HCT116 (cell line): ENCODE measurements around the gene ARMC2. TPM values are rescaled to one million over a fixed set of nuclear protein-coding genes. Genes with fewer than 3 reads are reported as not detected.

Experiments used
- ATAC-seq: fragments of 200-7000 bp; cut with Tn5 transposase; 2 replicates; pipeline ENCODE4 v1.9.1; 2020; ENCODE audit warnings: mild to moderate bottlenecking, moderate library complexity
- BruUV-seq: library from RNA; stranded (reverse); fragments of 400-500 nt; replicated peaks from 2 replicates; lab custom pipeline; 2021; lab: Mats Ljungman, UMichigan
- CTCF ChIA-PET: fragments of 300-600 bp; sonication (Branson Sonifier 250); formaldehyde crosslinking; loops from one replicate; lab custom pipeline; 2021; ENCODE audit warnings: antibody characterized with exemption; lab: Charles Lee
- POLR2A ChIA-PET: fragments of 300-600, 350-600 bp; sonication (Branson Sonifier 250); formaldehyde crosslinking; loops from one replicate; lab custom pipeline; 2021; ENCODE audit warnings: antibody characterized with exemption; lab: Charles Lee
- RAD21 ChIA-PET, 2 experiments: fragments of 300-600 bp; sonication (Branson Sonifier 250); formaldehyde crosslinking; loops; one replicate each; lab custom pipeline; 2023; ENCODE audit warnings: low total read pairs in 2 of 2; ENCODE audit not compliant: uncharacterized antibody in 2 of 2, unreplicated experiment in 2 of 2, low non-redundant PET in 1 of 2; lab: Charles Lee
- DNase-seq: peaks from one replicate; pipeline ENCODE4 v3.0.0-alpha.2; 2010; ENCODE audit warnings: low read depth, low spot score
- H2AFZ ChIP-seq: fragments of 200-600 bp; shearing (Covaris generic), sonication (generic); 2 replicates; pipeline ENCODE4 v1.6.1; 2017; ENCODE audit warnings: low read depth, mixed run types, mixed read lengths, antibody characterized with exemption, low read length; ENCODE audit not compliant: poor library complexity, severe bottlenecking
- H3K27ac ChIP-seq: 2 replicates; pipeline ENCODE4 v1.5.1; 2012; ENCODE audit warnings: low read depth, low read length
- H3K27me3 ChIP-seq: fragments of 200-600 bp; sonication (generic); 2 replicates; pipeline ENCODE4 v1.6.1; 2016; ENCODE audit warnings: mixed run types, low read length, mixed read lengths; ENCODE audit not compliant: insufficient read depth
- H3K36me3 ChIP-seq, 2 experiments: fragments of 200-500 bp in 1 of 2; fragments of 200-600 bp in 1 of 2; sonication (Bioruptor generic) in 1 of 2; sonication (generic) in 1 of 2; 2 replicates each; pipeline versions ENCODE4 v1.5.1 to v1.6.1; 2014 to 2016; ENCODE audit warnings: low read length in 2 of 2, inconsistent platforms in 1 of 2, mixed read lengths in 1 of 2, mixed run types in 1 of 2; ENCODE audit not compliant: insufficient read depth in 2 of 2, control insufficient read depth in 1 of 2
- H3K4me1 ChIP-seq, 2 experiments: fragments of 200-600 bp in 1 of 2; sonication (generic) in 1 of 2; 2 replicates each; pipeline versions ENCODE4 v1.5.1 to v1.6.1; 2012 to 2017; ENCODE audit warnings: low read length in 2 of 2, inconsistent platforms in 1 of 2, mild to moderate bottlenecking in 1 of 2, mixed read lengths in 1 of 2, mixed run types in 1 of 2, moderate library complexity in 1 of 2; ENCODE audit not compliant: insufficient read depth in 2 of 2, control insufficient read depth in 1 of 2
- H3K4me2 ChIP-seq: fragments of 200-600 bp; sonication (generic); 2 replicates; pipeline ENCODE4 v1.6.1; 2017; ENCODE audit warnings: mixed run types, low read length, mixed read lengths
- H3K4me3 ChIP-seq, 2 experiments: fragments of 200-600 bp in 1 of 2; sonication (generic) in 1 of 2; replicated peaks in 1 of 2; 2 replicates each; pipeline ENCODE4 v1.5.1; 2011 to 2016; ENCODE audit warnings: low read length in 2 of 2, control low read depth in 1 of 2, low read depth in 1 of 2, mild to moderate bottlenecking in 1 of 2, mixed read lengths in 1 of 2, mixed run types in 1 of 2
- H3K79me2 ChIP-seq: fragments of 200-600 bp; sonication (generic); 2 replicates; pipeline ENCODE4 v1.6.1; 2017; ENCODE audit warnings: mild to moderate bottlenecking, mixed run types, low read length, moderate library complexity, mixed read lengths; ENCODE audit not compliant: insufficient read depth
- H3K9ac ChIP-seq: fragments of 200-600 bp; sonication (generic); 2 replicates; pipeline ENCODE4 v1.6.1; 2016; ENCODE audit warnings: low read length, mixed read lengths
- H3K9me2 ChIP-seq: fragments of 200-600 bp; sonication (generic), shearing (Covaris generic); 2 replicates; pipeline ENCODE4 v1.6.1; 2017; ENCODE audit warnings: mixed run types, mild to moderate bottlenecking, moderate library complexity; ENCODE audit not compliant: insufficient read depth
- H3K9me3 ChIP-seq, 2 experiments: fragments of 200-500 bp in 1 of 2; fragments of 200-600 bp in 1 of 2; sonication (Bioruptor generic) in 1 of 2; sonication (generic) in 1 of 2; 2 replicates each; pipeline ENCODE4 v1.6.1; 2014 to 2017; ENCODE audit warnings: low read length in 2 of 2, mixed read lengths in 2 of 2, inconsistent platforms in 1 of 2, low read depth in 1 of 2, mild to moderate bottlenecking in 1 of 2, mixed run types in 1 of 2, moderate library complexity in 1 of 2; ENCODE audit not compliant: control insufficient read depth in 1 of 2, insufficient read depth in 1 of 2
- H4K20me1 ChIP-seq: fragments of 200-600 bp; sonication (generic), shearing (Covaris generic); 2 replicates; pipeline ENCODE4 v1.6.1; 2017; ENCODE audit warnings: mixed run types, mild to moderate bottlenecking, moderate library complexity; ENCODE audit not compliant: insufficient read depth
- ELF1 ChIP-seq: IDR thresholded peaks from 2 replicates; pipeline ENCODE4 v1.6.1; 2012; ENCODE audit warnings: low read depth, borderline replicate concordance
- EZH2 ChIP-seq: fragments of 200-600 bp; sonication (generic); IDR thresholded peaks from 2 replicates; pipeline ENCODE4 v1.6.1; 2017; ENCODE audit warnings: antibody characterized with exemption, mixed run types
- EZH2phosphoT487 ChIP-seq: fragments of 200-600 bp; IDR thresholded peaks from 2 replicates; pipeline ENCODE4 v1.6.1; 2018; ENCODE audit warnings: antibody characterized with exemption, borderline replicate concordance
- JUND ChIP-seq: IDR thresholded peaks from 2 replicates; pipeline ENCODE4 v1.6.1; 2012
- POLR2A ChIP-seq: IDR thresholded peaks from 2 replicates; pipeline ENCODE4 v1.7.0; 2011; ENCODE audit warnings: borderline replicate concordance; ENCODE audit not compliant: insufficient read depth, insufficient read length; ENCODE audit errors: extremely low read depth
- POLR2AphosphoS5 ChIP-seq: IDR thresholded peaks from 2 replicates; pipeline ENCODE4 v1.6.1; 2011; ENCODE audit warnings: mild to moderate bottlenecking, low read depth, low read length, moderate library complexity
- RAD21 ChIP-seq: IDR thresholded peaks from 2 replicates; pipeline ENCODE4 v1.6.1; 2012; ENCODE audit warnings: low read depth, mild to moderate bottlenecking
- SP1 ChIP-seq: IDR thresholded peaks from 2 replicates; pipeline ENCODE4 v1.6.1; 2012; ENCODE audit warnings: low read depth
- TCF7L2 ChIP-seq: IDR thresholded peaks from 2 replicates; pipeline ENCODE4 v1.7.0; 2011; ENCODE audit warnings: borderline replicate concordance, inconsistent platforms; ENCODE audit not compliant: insufficient read depth, insufficient read length; ENCODE audit errors: extremely low read depth
- YY1 ChIP-seq: IDR thresholded peaks from 2 replicates; pipeline ENCODE4 v1.6.1; 2011; ENCODE audit warnings: low read length, low read depth, moderate library complexity, mild to moderate bottlenecking; ENCODE audit not compliant: insufficient replicate concordance; ENCODE audit errors: extremely low read depth
- ZFX ChIP-seq: fragments of 450-650 bp; IDR thresholded peaks from 2 replicates; pipeline ENCODE4 v1.6.1; 2017
- ZNF274 ChIP-seq: fragments of 200-500 bp; sonication (Bioruptor generic); IDR thresholded peaks from 2 replicates; pipeline ENCODE4 v1.6.1; 2014; ENCODE audit warnings: mild to moderate bottlenecking, low read depth, low read length, inconsistent platforms
- intact Hi-C: fragments of 100-400 bp; cut with micrococcal nuclease; formaldehyde crosslinking; loops from 2 replicates; pipeline ENCODE4 v1.10.0; 2022
- total RNA-seq: library from RNA; stranded (reverse); gene quantifications from one replicate; pipeline ENCODE4 v1.2.1, GENCODE V29; 2021; ENCODE audit not compliant: unreplicated experiment
- TF ChIP-seq, protein P1 (sequence below), 3 experiments: fragments of 200-600 bp in 1 of 3; sonication (generic) in 1 of 3; IDR thresholded peaks in 2 of 3; conservative IDR thresholded peaks in 1 of 3; 2 replicates each; pipeline ENCODE4 v1.5.1; 2012 to 2017; ENCODE audit warnings: low read depth in 2 of 3, low read length in 2 of 3, antibody characterized with exemption in 1 of 3, borderline replicate concordance in 1 of 3, control low read depth in 1 of 3, mild to moderate bottlenecking in 1 of 3, mixed read lengths in 1 of 3, mixed run types in 1 of 3, moderate library complexity in 1 of 3; ENCODE audit not compliant: insufficient read depth in 1 of 3
- TF ChIP-seq, protein P2 (sequence below): IDR thresholded peaks from 2 replicates; pipeline ENCODE4 v1.6.1; 2011; ENCODE audit warnings: mild to moderate bottlenecking, low read length, moderate library complexity; ENCODE audit not compliant: insufficient replicate concordance; ENCODE audit errors: extremely low read depth
- TF ChIP-seq, protein P3 (sequence below): IDR thresholded peaks from 2 replicates; pipeline ENCODE4 v1.6.1; 2012

Gene ARMC2
- total RNA-seq, 1 experiment from 2014 or later = 3.6 TPM

DNA sequence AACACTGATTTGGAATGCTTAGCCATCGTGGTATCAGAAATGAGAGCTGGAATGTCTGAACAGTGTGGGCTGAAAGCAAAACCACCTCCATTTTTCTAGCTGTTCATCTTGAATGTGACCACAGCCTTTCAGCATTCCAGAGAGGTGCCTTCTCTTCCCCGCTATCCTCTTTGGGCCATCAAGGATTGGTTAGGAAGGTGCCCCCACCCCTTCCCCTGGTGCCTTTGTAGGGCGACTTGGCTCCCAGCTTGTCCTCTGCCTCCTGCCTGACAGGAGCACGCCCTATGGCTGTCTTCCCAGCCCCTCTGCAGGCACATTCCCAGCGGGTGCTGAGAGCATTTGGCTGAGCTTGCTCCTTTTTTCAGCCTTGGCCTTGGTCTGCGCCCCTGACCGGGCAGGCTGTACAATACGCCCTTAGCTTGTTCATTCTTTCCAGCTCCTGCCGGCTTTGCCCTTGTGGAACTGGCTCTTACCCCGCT lies 97.5 kb downstream of the ARMC2 start:
- no peak overlapping the region for H3K27ac ChIP-seq
- H3K4me3 ChIP-seq = no peak overlapping the region
- H3K9ac ChIP-seq = no peak overlapping the region
- intact Hi-C loops = no loop called here
- ATAC-seq (no peak), DNase-seq (no peak)
- RAD21 ChIA-PET = no interaction called here
- CTCF ChIA-PET = no interaction called here
- no peaks in the 10 kb centered on the region for H3K9me2 ChIP-seq
- H3K4me1 ChIP-seq = no peaks in the 10 kb centered on the region
- H3K27me3 ChIP-seq = no peaks in the 10 kb centered on the region
- H2AFZ ChIP-seq = no peak overlapping the region
- POLR2A ChIA-PET = no interaction called here
- BruUV-seq = no TSS peak
- TF ChIP-seq SP1 (no peak), YY1 (no peak), POLR2A (no peak), RAD21 (no peak), TCF7L2 (no peak), JUND (no peak), ZNF274 (no peak), ELF1 (no peak)
- no peaks in the 10 kb centered on the region for H3K79me2 ChIP-seq
- H3K36me3 ChIP-seq = no peaks in the 10 kb centered on the region
- H3K9me3 ChIP-seq = no peaks in the 10 kb centered on the region
- no peak overlapping the region for H3K4me2 ChIP-seq
- no peaks in the 10 kb centered on the region for H4K20me1 ChIP-seq

DNA sequence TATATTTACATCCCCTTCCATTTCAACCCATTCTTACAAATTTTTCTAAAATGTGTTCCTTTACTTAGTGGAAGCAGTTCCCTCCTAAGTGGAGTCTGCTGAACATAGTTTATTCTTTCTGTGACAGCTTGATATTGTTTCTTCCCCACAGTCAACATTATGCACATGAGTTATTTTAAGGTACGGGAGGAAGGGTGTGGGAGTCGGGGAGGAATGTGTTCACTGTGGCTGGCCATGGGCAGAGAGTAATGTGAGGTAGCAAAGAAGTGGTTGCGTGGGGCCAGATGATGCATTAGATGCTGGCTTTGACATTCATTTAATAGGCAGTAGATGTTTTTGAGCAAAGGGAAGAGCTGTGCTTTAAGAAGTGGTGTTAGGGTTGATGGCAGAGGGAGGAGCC lies 98.5 kb downstream of the ARMC2 start:
- CTCF ChIA-PET = no interaction called here
- BruUV-seq = no TSS peak
- DNase-seq = no peak
- Histone ChIP-seq H3K27ac (no peak overlapping the region), H2AFZ (no peak overlapping the region), H3K9me2 (no peaks in the 10 kb centered on the region), H3K4me2 (no peak overlapping the region), H3K9ac (no peak overlapping the region), H3K27me3 (no peaks in the 10 kb centered on the region), H3K4me1 (no peaks in the 10 kb centered on the region), H3K36me3 (no peaks in the 10 kb centered on the region), H3K79me2 (no peaks in the 10 kb centered on the region), H4K20me1 (no peaks in the 10 kb centered on the region), H3K9me3 (no peaks in the 10 kb centered on the region), H3K4me3 (no peak overlapping the region)
- intact Hi-C loops = no loop called here
- no peak for ATAC-seq
- POLR2A ChIA-PET = no interaction called here
- RAD21 ChIA-PET = no interaction called here
- TF ChIP-seq, protein P1, sequence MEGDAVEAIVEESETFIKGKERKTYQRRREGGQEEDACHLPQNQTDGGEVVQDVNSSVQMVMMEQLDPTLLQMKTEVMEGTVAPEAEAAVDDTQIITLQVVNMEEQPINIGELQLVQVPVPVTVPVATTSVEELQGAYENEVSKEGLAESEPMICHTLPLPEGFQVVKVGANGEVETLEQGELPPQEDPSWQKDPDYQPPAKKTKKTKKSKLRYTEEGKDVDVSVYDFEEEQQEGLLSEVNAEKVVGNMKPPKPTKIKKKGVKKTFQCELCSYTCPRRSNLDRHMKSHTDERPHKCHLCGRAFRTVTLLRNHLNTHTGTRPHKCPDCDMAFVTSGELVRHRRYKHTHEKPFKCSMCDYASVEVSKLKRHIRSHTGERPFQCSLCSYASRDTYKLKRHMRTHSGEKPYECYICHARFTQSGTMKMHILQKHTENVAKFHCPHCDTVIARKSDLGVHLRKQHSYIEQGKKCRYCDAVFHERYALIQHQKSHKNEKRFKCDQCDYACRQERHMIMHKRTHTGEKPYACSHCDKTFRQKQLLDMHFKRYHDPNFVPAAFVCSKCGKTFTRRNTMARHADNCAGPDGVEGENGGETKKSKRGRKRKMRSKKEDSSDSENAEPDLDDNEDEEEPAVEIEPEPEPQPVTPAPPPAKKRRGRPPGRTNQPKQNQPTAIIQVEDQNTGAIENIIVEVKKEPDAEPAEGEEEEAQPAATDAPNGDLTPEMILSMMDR (IDR thresholded peaks at IDR 0.05 in 2 of 3, conservative IDR thresholded peaks at IDR 0.05 in 1 of 3; ENCODE audit: borderline replicate concordance in 1 of 3, insufficient read depth in 1 of 3, low read depth in 2 of 3, low read length in 2 of 3) = no peak
- no peak for TF ChIP-seq EZH2
- TF ChIP-seq, protein P2, sequence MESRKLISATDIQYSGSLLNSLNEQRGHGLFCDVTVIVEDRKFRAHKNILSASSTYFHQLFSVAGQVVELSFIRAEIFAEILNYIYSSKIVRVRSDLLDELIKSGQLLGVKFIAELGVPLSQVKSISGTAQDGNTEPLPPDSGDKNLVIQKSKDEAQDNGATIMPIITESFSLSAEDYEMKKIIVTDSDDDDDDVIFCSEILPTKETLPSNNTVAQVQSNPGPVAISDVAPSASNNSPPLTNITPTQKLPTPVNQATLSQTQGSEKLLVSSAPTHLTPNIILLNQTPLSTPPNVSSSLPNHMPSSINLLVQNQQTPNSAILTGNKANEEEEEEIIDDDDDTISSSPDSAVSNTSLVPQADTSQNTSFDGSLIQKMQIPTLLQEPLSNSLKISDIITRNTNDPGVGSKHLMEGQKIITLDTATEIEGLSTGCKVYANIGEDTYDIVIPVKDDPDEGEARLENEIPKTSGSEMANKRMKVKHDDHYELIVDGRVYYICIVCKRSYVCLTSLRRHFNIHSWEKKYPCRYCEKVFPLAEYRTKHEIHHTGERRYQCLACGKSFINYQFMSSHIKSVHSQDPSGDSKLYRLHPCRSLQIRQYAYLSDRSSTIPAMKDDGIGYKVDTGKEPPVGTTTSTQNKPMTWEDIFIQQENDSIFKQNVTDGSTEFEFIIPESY = no peak
- TF ChIP-seq, protein P3, sequence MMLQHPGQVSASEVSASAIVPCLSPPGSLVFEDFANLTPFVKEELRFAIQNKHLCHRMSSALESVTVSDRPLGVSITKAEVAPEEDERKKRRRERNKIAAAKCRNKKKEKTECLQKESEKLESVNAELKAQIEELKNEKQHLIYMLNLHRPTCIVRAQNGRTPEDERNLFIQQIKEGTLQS = no peak
- no peak for TF ChIP-seq EZH2phosphoT487
- no peak for TF ChIP-seq POLR2AphosphoS5
- no peak for TF ChIP-seq ELF1
- TF ChIP-seq ZFX = no peak
- no peak for TF ChIP-seq SP1
- TF ChIP-seq ZNF274 = no peak
